OCI-LY3 (cell line): ENCODE measurements around the gene KLF15.

Experiments used
- EZH2phosphoT487 ChIP-seq: fragments of 200-600 bp; shearing (Covaris generic); IDR thresholded peaks from 2 replicates; pipeline ENCODE4 v1.6.1; 2018; ENCODE audit warnings: antibody characterized with exemption, mixed run types, low read depth
- TF ChIP-seq, protein P1 (sequence below): fragments of 200-600, 300-600 bp; sonication (generic); IDR thresholded peaks from 2 replicates; pipeline ENCODE4 v1.5.1; 2014; ENCODE audit warnings: antibody characterized with exemption, low read length, low read depth

DNA sequence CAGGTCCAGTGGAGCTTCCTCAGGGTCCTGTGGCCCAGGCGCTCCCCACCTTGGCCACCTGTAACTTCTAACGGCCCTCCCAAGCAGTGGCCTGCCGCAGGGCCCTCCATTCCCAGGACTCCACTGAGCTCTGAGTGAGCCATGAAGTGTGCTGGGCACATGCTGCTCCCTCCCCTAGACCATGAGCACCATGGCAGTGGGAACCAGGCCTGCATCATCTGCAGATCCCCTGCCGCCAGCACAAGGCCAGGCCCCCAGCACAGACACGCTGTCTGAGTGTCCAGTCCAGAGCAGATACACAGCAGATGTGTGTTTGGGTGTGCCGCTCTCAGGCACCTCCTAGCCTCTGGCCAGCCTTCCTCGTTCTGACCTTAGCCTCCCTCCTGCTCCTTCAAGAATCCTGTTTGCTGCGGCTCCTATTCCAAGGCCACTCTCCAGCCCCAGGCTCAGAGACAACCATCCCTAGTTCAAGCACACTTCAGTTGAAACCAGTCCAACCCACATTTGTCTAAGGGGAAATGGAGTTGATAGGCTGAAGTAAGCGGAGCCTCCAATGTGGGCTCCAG, 7.0 kb upstream of the KLF15 start:
- TF ChIP-seq, protein P1, sequence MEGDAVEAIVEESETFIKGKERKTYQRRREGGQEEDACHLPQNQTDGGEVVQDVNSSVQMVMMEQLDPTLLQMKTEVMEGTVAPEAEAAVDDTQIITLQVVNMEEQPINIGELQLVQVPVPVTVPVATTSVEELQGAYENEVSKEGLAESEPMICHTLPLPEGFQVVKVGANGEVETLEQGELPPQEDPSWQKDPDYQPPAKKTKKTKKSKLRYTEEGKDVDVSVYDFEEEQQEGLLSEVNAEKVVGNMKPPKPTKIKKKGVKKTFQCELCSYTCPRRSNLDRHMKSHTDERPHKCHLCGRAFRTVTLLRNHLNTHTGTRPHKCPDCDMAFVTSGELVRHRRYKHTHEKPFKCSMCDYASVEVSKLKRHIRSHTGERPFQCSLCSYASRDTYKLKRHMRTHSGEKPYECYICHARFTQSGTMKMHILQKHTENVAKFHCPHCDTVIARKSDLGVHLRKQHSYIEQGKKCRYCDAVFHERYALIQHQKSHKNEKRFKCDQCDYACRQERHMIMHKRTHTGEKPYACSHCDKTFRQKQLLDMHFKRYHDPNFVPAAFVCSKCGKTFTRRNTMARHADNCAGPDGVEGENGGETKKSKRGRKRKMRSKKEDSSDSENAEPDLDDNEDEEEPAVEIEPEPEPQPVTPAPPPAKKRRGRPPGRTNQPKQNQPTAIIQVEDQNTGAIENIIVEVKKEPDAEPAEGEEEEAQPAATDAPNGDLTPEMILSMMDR: no peak
- no peak for TF ChIP-seq EZH2phosphoT487
